Fibroblast of lung (primary cell): ENCODE results near the gene DAPK1. TPM values are rescaled to one million over a fixed set of nuclear protein-coding genes. Genes with fewer than 3 reads are reported as not detected.

Experiments
- DNase-seq, 2 donors: peaks; one replicate each; pipeline versions ENCODE4 v3.0.0 to v3.0.0-alpha.2; 2010; ENCODE audit warnings: low read depth in 2 of 2
- H2AFZ ChIP-seq: 2 replicates; pipeline ENCODE4 v1.5.1; 2012; ENCODE audit warnings: low read length, control low read depth, inconsistent platforms
- H3K27ac ChIP-seq: 2 replicates; pipeline ENCODE4 v1.5.1; 2011; ENCODE audit warnings: low read length, control low read depth; ENCODE audit not compliant: insufficient read depth
- H3K27me3 ChIP-seq: 2 replicates; pipeline ENCODE4 v1.5.1; 2011; ENCODE audit warnings: mild to moderate bottlenecking, low read length; ENCODE audit not compliant: control insufficient read depth, insufficient read depth
- H3K36me3 ChIP-seq: 2 replicates; pipeline ENCODE4 v1.5.1; 2011; ENCODE audit warnings: low read length; ENCODE audit not compliant: control insufficient read depth, insufficient read depth
- H3K4me1 ChIP-seq: 2 replicates; pipeline ENCODE4 v1.5.1; 2011; ENCODE audit warnings: low read length; ENCODE audit not compliant: control insufficient read depth, insufficient read depth; ENCODE audit errors: extremely low read depth
- H3K4me2 ChIP-seq: 2 replicates; pipeline ENCODE4 v1.5.1; 2011; ENCODE audit warnings: low read length, control low read depth; ENCODE audit not compliant: insufficient read depth; ENCODE audit errors: extremely low read depth
- H3K4me3 ChIP-seq, 4 experiments: fragments of 200-600 bp in 1 of 4; sonication (generic) in 1 of 4; replicated peaks in 1 of 4; 2 replicates each; pipeline ENCODE4 v1.5.1; 2011 to 2016; ENCODE audit warnings: low read length in 4 of 4, low read depth in 3 of 4, mild to moderate bottlenecking in 3 of 4, control low read depth in 2 of 4, inconsistent platforms in 1 of 4, mixed read lengths in 1 of 4; ENCODE audit not compliant: insufficient read depth in 1 of 4; ENCODE audit errors: control extremely low read depth in 1 of 4
- H3K79me2 ChIP-seq: 2 replicates; pipeline ENCODE4 v1.5.1; 2012; ENCODE audit warnings: mild to moderate bottlenecking, low read length, inconsistent platforms; ENCODE audit not compliant: control insufficient read depth, insufficient read depth
- H3K9ac ChIP-seq: 2 replicates; pipeline ENCODE4 v1.5.1; 2011; ENCODE audit warnings: mild to moderate bottlenecking, low read length, control low read depth; ENCODE audit not compliant: insufficient read depth
- H3K9me3 ChIP-seq: 2 replicates; pipeline ENCODE4 v1.5.1; 2012; ENCODE audit warnings: low read depth, low read length; ENCODE audit not compliant: control insufficient read depth, insufficient read depth
- H4K20me1 ChIP-seq: 2 replicates; pipeline ENCODE4 v1.5.1; 2011; ENCODE audit warnings: low read length; ENCODE audit not compliant: control insufficient read depth, insufficient read depth; ENCODE audit errors: extremely low read depth
- EZH2 ChIP-seq: IDR thresholded peaks from 2 replicates; pipeline ENCODE4 v1.5.1; 2012; ENCODE audit warnings: low read length, control low read depth, mild to moderate bottlenecking; ENCODE audit errors: missing control alignments
- polyA plus RNA-seq, 2 donors: library from polyadenylated mRNA; depleted of rRNA in 1 of 2; stranded (reverse) in 1 of 2; unstranded in 1 of 2; fragments of >200 nt; gene quantifications; 2 replicates each; pipeline ENCODE4 v1.2.1, GENCODE V29; 2011 to 2012; ENCODE audit warnings: missing spikeins in 1 of 2
- total RNA-seq: library from RNA; depleted of rRNA; stranded (reverse); fragments of >200 nt; gene quantifications from 2 replicates; pipeline ENCODE4 v1.2.1, GENCODE V29; 2014
- TF ChIP-seq, protein P1 (sequence below), 2 donors: IDR thresholded peaks in 1 of 2; conservative IDR thresholded peaks in 1 of 2; 1 replicate in 1 of 2; 2 replicates in 1 of 2; pipeline ENCODE4 v1.5.1; 2011 to 2012; ENCODE audit warnings: low read length in 2 of 2, control low read depth in 1 of 2, inconsistent platforms in 1 of 2, low read depth in 1 of 2, mild to moderate bottlenecking in 1 of 2

DAPK1 gene
- total and polyA plus RNA-seq, 2 donors (not counting 1 experiment from before 2014, with no cell fraction given): 1.1 to 15.5 TPM

DNA sequence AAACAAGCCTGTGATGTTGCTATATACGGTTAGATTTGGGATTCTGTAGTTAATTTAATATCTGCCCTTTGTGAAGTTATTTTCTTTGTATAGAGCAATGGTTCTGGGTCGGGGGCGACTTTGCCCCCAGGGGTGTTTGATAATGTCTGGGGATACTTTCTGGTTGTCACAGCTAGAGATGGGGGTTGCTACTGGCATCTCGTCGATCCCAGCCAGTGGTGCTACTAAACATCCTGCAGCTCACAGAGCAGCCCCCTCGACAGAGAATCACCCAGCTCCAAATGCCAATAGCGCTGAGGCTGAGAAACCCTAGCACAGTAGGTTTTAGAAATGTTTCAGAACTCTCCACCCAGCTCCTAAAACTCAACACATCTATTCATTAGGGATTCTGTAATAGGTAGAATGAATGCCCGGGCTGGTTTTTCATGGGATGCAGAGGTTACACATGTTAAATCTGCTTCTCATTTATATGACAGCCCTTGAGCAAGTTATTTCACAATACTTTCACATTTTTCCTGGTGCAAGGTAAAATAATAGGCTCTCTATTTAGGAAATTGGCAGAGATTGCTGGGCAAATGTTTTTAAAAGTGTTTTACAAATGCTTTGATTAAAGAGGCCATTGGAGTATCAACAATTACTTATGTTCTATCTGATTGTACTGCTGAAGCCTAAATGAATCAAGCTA is 153.1 kb downstream of the DAPK1 start:
- H3K4me1 ChIP-seq: no peaks in the 10 kb centered on the region
- no peak overlapping the region for H3K27ac ChIP-seq
- no peaks in the 10 kb centered on the region for H4K20me1 ChIP-seq
- no peaks in the 10 kb centered on the region for H3K79me2 ChIP-seq
- H3K9ac ChIP-seq: no peak overlapping the region
- TF ChIP-seq EZH2: no peak
- TF ChIP-seq, protein P1, sequence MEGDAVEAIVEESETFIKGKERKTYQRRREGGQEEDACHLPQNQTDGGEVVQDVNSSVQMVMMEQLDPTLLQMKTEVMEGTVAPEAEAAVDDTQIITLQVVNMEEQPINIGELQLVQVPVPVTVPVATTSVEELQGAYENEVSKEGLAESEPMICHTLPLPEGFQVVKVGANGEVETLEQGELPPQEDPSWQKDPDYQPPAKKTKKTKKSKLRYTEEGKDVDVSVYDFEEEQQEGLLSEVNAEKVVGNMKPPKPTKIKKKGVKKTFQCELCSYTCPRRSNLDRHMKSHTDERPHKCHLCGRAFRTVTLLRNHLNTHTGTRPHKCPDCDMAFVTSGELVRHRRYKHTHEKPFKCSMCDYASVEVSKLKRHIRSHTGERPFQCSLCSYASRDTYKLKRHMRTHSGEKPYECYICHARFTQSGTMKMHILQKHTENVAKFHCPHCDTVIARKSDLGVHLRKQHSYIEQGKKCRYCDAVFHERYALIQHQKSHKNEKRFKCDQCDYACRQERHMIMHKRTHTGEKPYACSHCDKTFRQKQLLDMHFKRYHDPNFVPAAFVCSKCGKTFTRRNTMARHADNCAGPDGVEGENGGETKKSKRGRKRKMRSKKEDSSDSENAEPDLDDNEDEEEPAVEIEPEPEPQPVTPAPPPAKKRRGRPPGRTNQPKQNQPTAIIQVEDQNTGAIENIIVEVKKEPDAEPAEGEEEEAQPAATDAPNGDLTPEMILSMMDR (conservative IDR thresholded peaks at IDR 0.05 in 1 of 2, IDR thresholded peaks at IDR 0.05 in 1 of 2; ENCODE audit: low read depth in 1 of 2, low read length in 2 of 2): no peak
- no peak overlapping the region for H2AFZ ChIP-seq
- no peaks in the 10 kb centered on the region for H3K27me3 ChIP-seq
- no peak overlapping the region for H3K4me2 ChIP-seq
- DNase-seq: no peak
- H3K9me3 ChIP-seq: no peaks in the 10 kb centered on the region
- no peaks in the 10 kb centered on the region for H3K36me3 ChIP-seq
- H3K4me3 ChIP-seq: no peak overlapping the region

DNA sequence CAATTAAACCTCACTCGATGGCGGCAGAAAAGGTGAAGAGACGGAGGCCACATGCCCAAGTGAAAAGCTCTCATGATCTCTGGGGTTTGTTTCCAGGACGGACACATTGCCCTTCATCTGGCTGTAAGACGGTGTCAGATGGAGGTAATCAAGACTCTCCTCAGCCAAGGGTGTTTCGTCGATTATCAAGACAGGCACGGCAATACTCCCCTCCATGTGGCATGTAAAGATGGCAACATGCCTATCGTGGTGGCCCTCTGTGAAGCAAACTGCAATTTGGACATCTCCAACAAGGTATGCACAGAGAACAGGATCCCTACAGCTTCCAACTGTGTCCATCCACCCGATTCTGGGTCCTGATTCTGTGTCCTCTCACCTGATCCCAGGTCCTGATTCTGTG is 153.8 kb downstream of the DAPK1 start:
- no peak overlapping the region for H3K9ac ChIP-seq
- TF ChIP-seq EZH2: no peak
- TF ChIP-seq, protein P1 (conservative IDR thresholded peaks at IDR 0.05 in 1 of 2, IDR thresholded peaks at IDR 0.05 in 1 of 2; ENCODE audit: low read depth in 1 of 2, low read length in 2 of 2): no peak
- H3K9me3 ChIP-seq: no peaks in the 10 kb centered on the region
- H4K20me1 ChIP-seq: no peaks in the 10 kb centered on the region
- H3K27me3 ChIP-seq: no peaks in the 10 kb centered on the region
- no peak for DNase-seq
- H3K4me1 ChIP-seq: no peaks in the 10 kb centered on the region
- no peaks in the 10 kb centered on the region for H3K79me2 ChIP-seq
- no peak overlapping the region for H2AFZ ChIP-seq
- no peaks in the 10 kb centered on the region for H3K36me3 ChIP-seq
- H3K27ac ChIP-seq: no peak overlapping the region
- no peak overlapping the region for H3K4me3 ChIP-seq
- no peak overlapping the region for H3K4me2 ChIP-seq

DNA sequence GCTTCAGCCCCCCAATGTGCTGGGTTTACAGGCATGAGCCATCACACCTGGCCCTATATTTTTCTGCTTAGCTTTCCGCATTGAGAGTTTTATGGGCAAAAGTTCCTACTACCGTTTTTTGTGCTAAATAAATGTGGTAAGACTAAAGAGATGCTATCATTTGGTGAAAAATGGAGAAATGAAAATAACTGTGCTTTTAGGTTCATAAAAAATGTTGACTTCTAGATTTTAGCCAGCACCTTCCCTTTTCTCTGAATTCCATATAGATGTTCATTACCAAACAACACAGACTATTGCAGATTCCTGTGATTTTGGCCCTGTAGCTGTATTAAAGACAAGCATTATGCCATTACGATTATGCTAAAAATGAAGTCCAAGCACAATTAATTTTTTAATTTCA is 156.3 kb downstream of the DAPK1 start:
- Histone ChIP-seq H3K4me1 (peaks cover 2% of the 10 kb centered on the region), H3K27me3 (no peaks in the 10 kb centered on the region), H3K9me3 (no peaks in the 10 kb centered on the region), H3K9ac (no peak overlapping the region), H3K4me3 (no peak overlapping the region), H2AFZ (no peak overlapping the region), H4K20me1 (no peaks in the 10 kb centered on the region), H3K27ac (no peak overlapping the region), H3K79me2 (no peaks in the 10 kb centered on the region), H3K4me2 (no peak overlapping the region), H3K36me3 (no peaks in the 10 kb centered on the region)
- no peak for TF ChIP-seq EZH2
- TF ChIP-seq, protein P1 (conservative IDR thresholded peaks at IDR 0.05 in 1 of 2, IDR thresholded peaks at IDR 0.05 in 1 of 2; ENCODE audit: low read depth in 1 of 2, low read length in 2 of 2): no peak
- DNase-seq: no peak
